SK-N-SH (cell line): ENCODE results near the gene RMDN3. TPM values are rescaled to one million over a fixed set of nuclear protein-coding genes. Genes with fewer than 3 reads are reported as not detected.

Experiments used
- CTCF ChIA-PET: fragments of 300-600, 350-600 bp; formaldehyde crosslinking; extraction: SDS; loops from one replicate; lab custom pipeline; 2021; lab: Yijun Ruan, JAX
- POLR2A ChIA-PET: fragments of 350-600 bp; sonication (Branson Sonifier 250); formaldehyde crosslinking; extraction: SDS; loops from one replicate; lab custom pipeline; 2020; ENCODE audit warnings: antibody characterized with exemption, inconsistent platforms; lab: Yijun Ruan, JAX
- DNase-seq: peaks from one replicate; pipeline ENCODE4 v3.0.0; 2012
- H2AFZ ChIP-seq: fragments of 200-600 bp; sonication (generic); 2 replicates; pipeline ENCODE4 v1.8.1; 2016; ENCODE audit warnings: antibody characterized with exemption, mild to moderate bottlenecking, low read depth
- H3F3A ChIP-seq: fragments of 200-600 bp; sonication (generic); replicated peaks from 2 replicates; pipeline ENCODE3; 2016; ENCODE audit warnings: antibody characterized with exemption, mild to moderate bottlenecking; ENCODE audit not compliant: insufficient read depth
- H3K27ac ChIP-seq, 2 experiments: fragments of 200-500 bp in 1 of 2; fragments of 200-600 bp in 1 of 2; sonication (Bioruptor generic) in 1 of 2; sonication (generic), shearing (Covaris generic) in 1 of 2; 2 replicates each; pipeline versions ENCODE4 v1.5.1 to v1.6.1; 2014 to 2016; ENCODE audit warnings: low read depth in 2 of 2, inconsistent platforms in 1 of 2, low read length in 1 of 2, mild to moderate bottlenecking in 1 of 2, mixed read lengths in 1 of 2
- H3K27me3 ChIP-seq: fragments of 200-600 bp; sonication (generic), shearing (Covaris generic); 2 replicates; pipeline ENCODE4 v1.6.1; 2016; ENCODE audit warnings: mixed run types; ENCODE audit not compliant: insufficient read depth
- H3K36me3 ChIP-seq, 2 experiments: fragments of 200-500 bp in 1 of 2; fragments of 200-600 bp in 1 of 2; sonication (Bioruptor generic) in 1 of 2; sonication (generic) in 1 of 2; replicated peaks in 1 of 2; 2 replicates each; pipeline versions ENCODE3 to v1.5.1; 2014 to 2016; ENCODE audit warnings: low read length in 1 of 2, mild to moderate bottlenecking in 1 of 2; ENCODE audit not compliant: insufficient read depth in 2 of 2, control insufficient read depth in 1 of 2
- H3K4me1 ChIP-seq, 2 experiments: fragments of 200-500 bp in 1 of 2; fragments of 200-600 bp in 1 of 2; sonication (Bioruptor generic) in 1 of 2; sonication (generic), shearing (Covaris generic) in 1 of 2; 2 replicates each; pipeline versions ENCODE4 v1.5.1 to v1.6.1; 2014 to 2016; ENCODE audit warnings: low read depth in 1 of 2, low read length in 1 of 2, mixed run types in 1 of 2; ENCODE audit not compliant: insufficient read depth in 2 of 2, control insufficient read depth in 1 of 2
- H3K4me2 ChIP-seq: fragments of 200-600 bp; sonication (generic), shearing (Covaris generic); 2 replicates; pipeline ENCODE4 v1.6.1; 2017; ENCODE audit warnings: mixed run types
- H3K4me3 ChIP-seq, 2 experiments: fragments of 200-500 bp in 1 of 2; fragments of 200-600 bp in 1 of 2; sonication (Bioruptor generic) in 1 of 2; sonication (generic), shearing (Covaris generic) in 1 of 2; 2 replicates each; pipeline versions ENCODE4 v1.5.1 to v1.8.1; 2014 to 2016; ENCODE audit warnings: low read depth in 2 of 2, inconsistent platforms in 1 of 2, low read length in 1 of 2, mild to moderate bottlenecking in 1 of 2, mixed read lengths in 1 of 2, moderate library complexity in 1 of 2
- H3K79me2 ChIP-seq: fragments of 200-600 bp; sonication (generic); 2 replicates; pipeline ENCODE4 v1.8.1; 2017; ENCODE audit warnings: mild to moderate bottlenecking; ENCODE audit not compliant: insufficient read depth
- H3K9ac ChIP-seq: fragments of 200-600 bp; sonication (generic); 2 replicates; pipeline ENCODE4 v1.6.1; 2017; ENCODE audit warnings: mixed run types
- H3K9me2 ChIP-seq: fragments of 200-600 bp; sonication (generic); 2 replicates; pipeline ENCODE4 v1.6.1; 2017; ENCODE audit warnings: mixed run types
- H3K9me3 ChIP-seq: fragments of 200-600 bp; sonication (generic); 2 replicates; pipeline ENCODE4 v1.6.1; 2017; ENCODE audit warnings: mixed run types, mild to moderate bottlenecking, moderate library complexity
- H4K20me1 ChIP-seq: fragments of 200-600 bp; sonication (generic); 2 replicates; pipeline ENCODE4 v1.6.1; 2017; ENCODE audit warnings: mild to moderate bottlenecking, mixed run types; ENCODE audit not compliant: insufficient read depth
- CHD2 ChIP-seq: fragments of 150-350 bp; IDR thresholded peaks from 2 replicates; pipeline ENCODE4 v1.6.1; 2018; ENCODE audit warnings: low read length; ENCODE audit not compliant: partially characterized antibody
- EP300 ChIP-seq, 2 experiments: IDR thresholded peaks; 2 replicates each; pipeline versions ENCODE4 v1.4.0 to v1.6.1; 2012; ENCODE audit warnings: borderline replicate concordance in 1 of 2, low read depth in 1 of 2, low read length in 1 of 2
- FOXJ3 ChIP-seq: sonication (generic); formaldehyde crosslinking; IDR thresholded peaks from 2 replicates; pipeline ENCODE4 v1.5.1; 2020; ENCODE audit warnings: mild to moderate bottlenecking, missing genetic modification reagents
- FOXM1 ChIP-seq: IDR thresholded peaks from 2 replicates; pipeline ENCODE4 v1.4.0; 2012; ENCODE audit warnings: low read depth, mild to moderate bottlenecking
- GABPA ChIP-seq: IDR thresholded peaks from 2 replicates; pipeline ENCODE4 v1.4.0; 2012; ENCODE audit warnings: low read depth, mild to moderate bottlenecking
- GATA2 ChIP-seq: sonication (generic); formaldehyde crosslinking; IDR thresholded peaks from 2 replicates; pipeline ENCODE4 v1.5.0; 2020; ENCODE audit warnings: mild to moderate bottlenecking, missing genetic modification reagents
- MEF2A ChIP-seq: IDR thresholded peaks from 2 replicates; pipeline ENCODE4 v1.4.0; 2012; ENCODE audit warnings: low read depth, borderline replicate concordance
- NFIC ChIP-seq: IDR thresholded peaks from 2 replicates; pipeline ENCODE4 v1.4.0; 2012; ENCODE audit warnings: borderline replicate concordance
- NRF1 ChIP-seq: IDR thresholded peaks from 2 replicates; pipeline ENCODE4 v1.6.1; 2012; ENCODE audit warnings: low read depth, mild to moderate bottlenecking, low read length
- POLR2AphosphoS5 ChIP-seq: IDR thresholded peaks from 2 replicates; pipeline ENCODE4 v1.6.1; 2012; ENCODE audit warnings: low read depth, low read length
- RAD21 ChIP-seq: IDR thresholded peaks from 2 replicates; pipeline ENCODE4 v1.6.1; 2012; ENCODE audit warnings: mild to moderate bottlenecking, low read length
- RCOR1 ChIP-seq: fragments of 150-350 bp; IDR thresholded peaks from 2 replicates; pipeline ENCODE4 v1.6.1; 2017; ENCODE audit warnings: antibody characterized with exemption, low read length
- RFX5 ChIP-seq: IDR thresholded peaks from 2 replicates; pipeline ENCODE4 v1.6.1; 2012; ENCODE audit warnings: mild to moderate bottlenecking, improper control_type of control experiment, low read length
- SMC3 ChIP-seq: IDR thresholded peaks from 2 replicates; pipeline ENCODE4 v1.6.1; 2012; ENCODE audit warnings: low read depth, low read length, improper control_type of control experiment
- TAF1 ChIP-seq: IDR thresholded peaks from 2 replicates; pipeline ENCODE4 v1.6.1; 2012; ENCODE audit warnings: low read depth, mild to moderate bottlenecking, low read length, moderate library complexity, borderline replicate concordance
- TCF12 ChIP-seq: IDR thresholded peaks from 2 replicates; pipeline ENCODE4 v1.4.0; 2012
- TEAD4 ChIP-seq: IDR thresholded peaks from 2 replicates; pipeline ENCODE4 v1.4.0; 2012; ENCODE audit warnings: mild to moderate bottlenecking, borderline replicate concordance; ENCODE audit not compliant: insufficient read depth
- YY1 ChIP-seq: IDR thresholded peaks from 2 replicates; pipeline ENCODE4 v1.4.0; 2012; ENCODE audit warnings: low read depth, mild to moderate bottlenecking
- WGBS: methylation state at CpG from one replicate; pipeline ENCODE4 v1.1.6; 2017; ENCODE audit warnings: low lambda C conversion rate; 5-methylcytosine and 5-hydroxymethylcytosine counted together
- polyA plus RNA-seq, 3 experiments: library from polyadenylated mRNA; depleted of rRNA; stranded (reverse); fragments of >200 nt; gene quantifications; 2 replicates each; pipeline ENCODE4 v1.2.3, GENCODE V29; 2012
- TF ChIP-seq, protein P1 (sequence below): IDR thresholded peaks from 2 replicates; pipeline ENCODE4 v1.6.1; 2012; ENCODE audit warnings: mild to moderate bottlenecking, low read depth, low read length, moderate library complexity
- TF ChIP-seq, protein P2 (sequence below): IDR thresholded peaks from 2 replicates; pipeline ENCODE4; 2012
- TF ChIP-seq, protein P3 (sequence below): IDR thresholded peaks from 2 replicates; pipeline ENCODE4 v1.4.0; 2012; ENCODE audit warnings: low read depth, borderline replicate concordance
- TF ChIP-seq, protein P4 (sequence below): IDR thresholded peaks from 2 replicates; pipeline ENCODE4 v1.4.0; 2012; ENCODE audit warnings: low read depth, borderline replicate concordance
- TF ChIP-seq, protein P5 (sequence below): fragments of 200-600 bp; sonication (generic); IDR thresholded peaks from 2 replicates; pipeline ENCODE4 v1.6.1; 2017; ENCODE audit warnings: antibody characterized with exemption, mild to moderate bottlenecking, moderate library complexity

The RMDN3 gene
- polyA plus RNA-seq, 1 of the 3 experiments (the other 2 are of a cell fraction): 33.0 TPM

GRCh38 chr15:40769274-40770146, 14.5 kb upstream of the RMDN3 start, which contains the start of gene C15orf62:
Gene C15orf62 (plus strand): TSS chr15:40769980. CDS start chr15:40770496, 516 bp downstream.
- peak within 1 kb of the TSS; percentile 39 to 83 for H3K27ac ChIP-seq
- POLR2A ChIA-PET: interaction anchor here (1.1 to 1.8 kb wide), 4 partner anchors 13 to 25 kb away, joined by 3 to 6 read pairs (median 4); no protein-coding TSS in a partner anchor
- no peak within 1 kb of the TSS for H3K4me3 ChIP-seq
- H3K4me1 ChIP-seq: peaks cover 36 to 73% of the 10 kb centered on the region in 2 experiments; a peak in 3 of 4 replicates
- H3K27me3 ChIP-seq: no peaks in the 10 kb centered on the region
- no peaks in the 10 kb centered on the region for H3K79me2 ChIP-seq
- peak; percentile 75 for DNase-seq
- no peaks in the 10 kb centered on the region for H3K9me2 ChIP-seq
- H3K9ac ChIP-seq: no peak within 1 kb of the TSS
- H3K4me2 ChIP-seq: peak within 1 kb of the TSS; percentile 59; the same call in 1 of the 2 replicates
- WGBS: 37% methylated on average over 16 of the region's 28 CpGs
- no peaks in the 10 kb centered on the region for H4K20me1 ChIP-seq
- H3K36me3 ChIP-seq: peaks cover under 1 to 25% of the 10 kb centered on the region in 2 experiments
- H3K9me3 ChIP-seq: no peaks in the 10 kb centered on the region
- H3F3A ChIP-seq: peaks cover 12% of the 10 kb centered on the region
- H2AFZ ChIP-seq: no peak within 1 kb of the TSS
- CTCF ChIA-PET: interaction anchor here (1.0 to 31.8 kb wide), 4 partner anchors 9 to 24 kb away, joined by 3 to 555 read pairs (median 61); partner anchors contain the start of gene RMDN3
- TF ChIP-seq TAF1: no peak
- TF ChIP-seq, protein P1, sequence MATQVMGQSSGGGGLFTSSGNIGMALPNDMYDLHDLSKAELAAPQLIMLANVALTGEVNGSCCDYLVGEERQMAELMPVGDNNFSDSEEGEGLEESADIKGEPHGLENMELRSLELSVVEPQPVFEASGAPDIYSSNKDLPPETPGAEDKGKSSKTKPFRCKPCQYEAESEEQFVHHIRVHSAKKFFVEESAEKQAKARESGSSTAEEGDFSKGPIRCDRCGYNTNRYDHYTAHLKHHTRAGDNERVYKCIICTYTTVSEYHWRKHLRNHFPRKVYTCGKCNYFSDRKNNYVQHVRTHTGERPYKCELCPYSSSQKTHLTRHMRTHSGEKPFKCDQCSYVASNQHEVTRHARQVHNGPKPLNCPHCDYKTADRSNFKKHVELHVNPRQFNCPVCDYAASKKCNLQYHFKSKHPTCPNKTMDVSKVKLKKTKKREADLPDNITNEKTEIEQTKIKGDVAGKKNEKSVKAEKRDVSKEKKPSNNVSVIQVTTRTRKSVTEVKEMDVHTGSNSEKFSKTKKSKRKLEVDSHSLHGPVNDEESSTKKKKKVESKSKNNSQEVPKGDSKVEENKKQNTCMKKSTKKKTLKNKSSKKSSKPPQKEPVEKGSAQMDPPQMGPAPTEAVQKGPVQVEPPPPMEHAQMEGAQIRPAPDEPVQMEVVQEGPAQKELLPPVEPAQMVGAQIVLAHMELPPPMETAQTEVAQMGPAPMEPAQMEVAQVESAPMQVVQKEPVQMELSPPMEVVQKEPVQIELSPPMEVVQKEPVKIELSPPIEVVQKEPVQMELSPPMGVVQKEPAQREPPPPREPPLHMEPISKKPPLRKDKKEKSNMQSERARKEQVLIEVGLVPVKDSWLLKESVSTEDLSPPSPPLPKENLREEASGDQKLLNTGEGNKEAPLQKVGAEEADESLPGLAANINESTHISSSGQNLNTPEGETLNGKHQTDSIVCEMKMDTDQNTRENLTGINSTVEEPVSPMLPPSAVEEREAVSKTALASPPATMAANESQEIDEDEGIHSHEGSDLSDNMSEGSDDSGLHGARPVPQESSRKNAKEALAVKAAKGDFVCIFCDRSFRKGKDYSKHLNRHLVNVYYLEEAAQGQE: no peak
- no peak for TF ChIP-seq EP300 (IDR thresholded peaks at IDR 0.05; ENCODE audit: borderline replicate concordance in 1 of 2, low read depth in 1 of 2, low read length in 1 of 2)
- TF ChIP-seq, protein P2, sequence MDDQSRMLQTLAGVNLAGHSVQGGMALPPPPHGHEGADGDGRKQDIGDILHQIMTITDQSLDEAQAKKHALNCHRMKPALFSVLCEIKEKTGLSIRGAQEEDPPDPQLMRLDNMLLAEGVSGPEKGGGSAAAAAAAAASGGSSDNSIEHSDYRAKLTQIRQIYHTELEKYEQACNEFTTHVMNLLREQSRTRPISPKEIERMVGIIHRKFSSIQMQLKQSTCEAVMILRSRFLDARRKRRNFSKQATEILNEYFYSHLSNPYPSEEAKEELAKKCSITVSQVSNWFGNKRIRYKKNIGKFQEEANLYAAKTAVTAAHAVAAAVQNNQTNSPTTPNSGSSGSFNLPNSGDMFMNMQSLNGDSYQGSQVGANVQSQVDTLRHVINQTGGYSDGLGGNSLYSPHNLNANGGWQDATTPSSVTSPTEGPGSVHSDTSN: peak; percentile 47
- peak; percentile 3; the same call in 1 of the 2 replicates for TF ChIP-seq RCOR1
- no peak for TF ChIP-seq GABPA
- TF ChIP-seq, protein P3, sequence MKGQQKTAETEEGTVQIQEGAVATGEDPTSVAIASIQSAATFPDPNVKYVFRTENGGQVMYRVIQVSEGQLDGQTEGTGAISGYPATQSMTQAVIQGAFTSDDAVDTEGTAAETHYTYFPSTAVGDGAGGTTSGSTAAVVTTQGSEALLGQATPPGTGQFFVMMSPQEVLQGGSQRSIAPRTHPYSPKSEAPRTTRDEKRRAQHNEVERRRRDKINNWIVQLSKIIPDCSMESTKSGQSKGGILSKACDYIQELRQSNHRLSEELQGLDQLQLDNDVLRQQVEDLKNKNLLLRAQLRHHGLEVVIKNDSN: no peak
- TF ChIP-seq NRF1: no peak
- TF ChIP-seq MEF2A: no peak
- no peak for TF ChIP-seq POLR2AphosphoS5
- no peak for TF ChIP-seq FOXJ3
- TF ChIP-seq, protein P4, sequence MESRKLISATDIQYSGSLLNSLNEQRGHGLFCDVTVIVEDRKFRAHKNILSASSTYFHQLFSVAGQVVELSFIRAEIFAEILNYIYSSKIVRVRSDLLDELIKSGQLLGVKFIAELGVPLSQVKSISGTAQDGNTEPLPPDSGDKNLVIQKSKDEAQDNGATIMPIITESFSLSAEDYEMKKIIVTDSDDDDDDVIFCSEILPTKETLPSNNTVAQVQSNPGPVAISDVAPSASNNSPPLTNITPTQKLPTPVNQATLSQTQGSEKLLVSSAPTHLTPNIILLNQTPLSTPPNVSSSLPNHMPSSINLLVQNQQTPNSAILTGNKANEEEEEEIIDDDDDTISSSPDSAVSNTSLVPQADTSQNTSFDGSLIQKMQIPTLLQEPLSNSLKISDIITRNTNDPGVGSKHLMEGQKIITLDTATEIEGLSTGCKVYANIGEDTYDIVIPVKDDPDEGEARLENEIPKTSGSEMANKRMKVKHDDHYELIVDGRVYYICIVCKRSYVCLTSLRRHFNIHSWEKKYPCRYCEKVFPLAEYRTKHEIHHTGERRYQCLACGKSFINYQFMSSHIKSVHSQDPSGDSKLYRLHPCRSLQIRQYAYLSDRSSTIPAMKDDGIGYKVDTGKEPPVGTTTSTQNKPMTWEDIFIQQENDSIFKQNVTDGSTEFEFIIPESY: no peak
- peak; percentile 44; the same call in 1 of the 2 replicates for TF ChIP-seq TCF12
- TF ChIP-seq, protein P5, sequence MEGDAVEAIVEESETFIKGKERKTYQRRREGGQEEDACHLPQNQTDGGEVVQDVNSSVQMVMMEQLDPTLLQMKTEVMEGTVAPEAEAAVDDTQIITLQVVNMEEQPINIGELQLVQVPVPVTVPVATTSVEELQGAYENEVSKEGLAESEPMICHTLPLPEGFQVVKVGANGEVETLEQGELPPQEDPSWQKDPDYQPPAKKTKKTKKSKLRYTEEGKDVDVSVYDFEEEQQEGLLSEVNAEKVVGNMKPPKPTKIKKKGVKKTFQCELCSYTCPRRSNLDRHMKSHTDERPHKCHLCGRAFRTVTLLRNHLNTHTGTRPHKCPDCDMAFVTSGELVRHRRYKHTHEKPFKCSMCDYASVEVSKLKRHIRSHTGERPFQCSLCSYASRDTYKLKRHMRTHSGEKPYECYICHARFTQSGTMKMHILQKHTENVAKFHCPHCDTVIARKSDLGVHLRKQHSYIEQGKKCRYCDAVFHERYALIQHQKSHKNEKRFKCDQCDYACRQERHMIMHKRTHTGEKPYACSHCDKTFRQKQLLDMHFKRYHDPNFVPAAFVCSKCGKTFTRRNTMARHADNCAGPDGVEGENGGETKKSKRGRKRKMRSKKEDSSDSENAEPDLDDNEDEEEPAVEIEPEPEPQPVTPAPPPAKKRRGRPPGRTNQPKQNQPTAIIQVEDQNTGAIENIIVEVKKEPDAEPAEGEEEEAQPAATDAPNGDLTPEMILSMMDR: no peak
- TF ChIP-seq SMC3: no peak; the same call in 1 of the 2 replicates
- TF ChIP-seq GATA2 (CRISPR knock-in tag): 0 out of 2 replicates have a peak, but pooled peaks have one; percentile 11
- no peak for TF ChIP-seq YY1
- TF ChIP-seq CHD2: no peak
- TF ChIP-seq TEAD4: no peak
- TF ChIP-seq RFX5: no peak
- no peak for TF ChIP-seq RAD21
- TF ChIP-seq NFIC: no peak; the same call in 1 of the 2 replicates
- no peak for TF ChIP-seq FOXM1
